Measurements from ENCODE around the gene BCL7A. TPM values are rescaled to one million over a fixed set of nuclear protein-coding genes. Genes with fewer than 3 reads are reported as not detected.
A peak's percentile ranks its signal among the peaks of the same experiment; 100 is the strongest.

BCL7A gene
- total and polyA plus RNA-seq, 10 of the 15 experiments (the other 5 are each of a cell fraction or from before 2014, with no cell fraction given), result 0.37 to 17.2 (median 11.7) TPM

GRCh38 chr12:122081697-122082221 lies 60.1 kb downstream of the BCL7A start:
- ChIA-PET CTCF (interaction anchor here (0.7 to 3.9 kb wide), 11 partner anchors 13 to 165 kb away, joined by 3 to 32 read pairs (median 4); partner anchors contain the start of gene CFAP251), RAD21 (ENCODE audit: unreplicated experiment) (interaction anchor here (0.6 to 2.5 kb wide), 8 partner anchors 13 to 187 kb away, joined by 3 to 10 read pairs (median 4); partner anchors contain the start of gene CFAP251)
- peak; percentile 62 for FAIRE-seq
- TF ChIP-seq IKZF1 (conservative IDR thresholded peaks at IDR 0.05), result peak; percentile 63; the same call in 1 of the 2 replicates
- no peak for TF ChIP-seq CHD2 (IDR thresholded peaks at IDR 0.05; ENCODE audit: borderline replicate concordance, low read depth, low read length)
- TF ChIP-seq RAD21 (IDR thresholded peaks at IDR 0.05; ENCODE audit: insufficient read depth, low read depth, low read length), result peak; percentile 45; the same call in 1 of the 2 replicates
- peak; percentile 57; the same call in 1 of the 2 replicates for TF ChIP-seq CHD4 (IDR thresholded peaks at IDR 0.05)
- TF ChIP-seq, protein P1, sequence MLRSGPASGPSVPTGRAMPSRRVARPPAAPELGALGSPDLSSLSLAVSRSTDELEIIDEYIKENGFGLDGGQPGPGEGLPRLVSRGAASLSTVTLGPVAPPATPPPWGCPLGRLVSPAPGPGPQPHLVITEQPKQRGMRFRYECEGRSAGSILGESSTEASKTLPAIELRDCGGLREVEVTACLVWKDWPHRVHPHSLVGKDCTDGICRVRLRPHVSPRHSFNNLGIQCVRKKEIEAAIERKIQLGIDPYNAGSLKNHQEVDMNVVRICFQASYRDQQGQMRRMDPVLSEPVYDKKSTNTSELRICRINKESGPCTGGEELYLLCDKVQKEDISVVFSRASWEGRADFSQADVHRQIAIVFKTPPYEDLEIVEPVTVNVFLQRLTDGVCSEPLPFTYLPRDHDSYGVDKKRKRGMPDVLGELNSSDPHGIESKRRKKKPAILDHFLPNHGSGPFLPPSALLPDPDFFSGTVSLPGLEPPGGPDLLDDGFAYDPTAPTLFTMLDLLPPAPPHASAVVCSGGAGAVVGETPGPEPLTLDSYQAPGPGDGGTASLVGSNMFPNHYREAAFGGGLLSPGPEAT (IDR thresholded peaks at IDR 0.05; ENCODE audit: low read depth), result 0 out of 2 replicates have a peak, but pooled peaks have one; percentile 49
- peak; percentile 31; the same call in 1 of the 2 replicates for TF ChIP-seq CREM (IDR thresholded peaks at IDR 0.05; ENCODE audit: low read depth)
- no peak for TF ChIP-seq RELA (IDR thresholded peaks at IDR 0.05; ENCODE audit: borderline replicate concordance, partially characterized antibody)
- no peak for TF ChIP-seq TAF1 (IDR thresholded peaks at IDR 0.05; ENCODE audit: borderline replicate concordance, low read depth, low read length)
- TF ChIP-seq TCF12 (IDR thresholded peaks at IDR 0.05; ENCODE audit: low read depth, low read length), result peak; percentile 86
- TF ChIP-seq SPI1 (IDR thresholded peaks at IDR 0.05; ENCODE audit: borderline replicate concordance, insufficient read depth, low read depth, low read length), result peak; percentile 57; the same call in 1 of the 2 replicates
- 0 out of 2 replicates have a peak, but pooled peaks have one; percentile 41 for TF ChIP-seq FOXM1 (IDR thresholded peaks at IDR 0.05; ENCODE audit: low read depth, low read length)
- TF ChIP-seq ATF3 (IDR thresholded peaks at IDR 0.05; ENCODE audit: borderline replicate concordance, extremely low read depth, low read depth, low read length), result no peak
- peak; percentile 80 for TF ChIP-seq EED (IDR thresholded peaks at IDR 0.05; ENCODE audit: low read depth)
- peak; percentile 32; the same call in 1 of the 2 replicates for TF ChIP-seq NFIC (IDR thresholded peaks at IDR 0.05; ENCODE audit: low read depth, low read length)
- peak in 1 of 2 experiments; percentile 47; a peak in 1 of 4 replicates for TF ChIP-seq ETV6 (conservative IDR thresholded peaks at IDR 0.05 in 1 of 2, IDR thresholded peaks at IDR 0.05 in 1 of 2; ENCODE audit: borderline replicate concordance in 1 of 2, low read depth in 1 of 2)
- TF ChIP-seq NBN (IDR thresholded peaks at IDR 0.05), result peak; percentile 48; the same call in 1 of the 2 replicates
- TF ChIP-seq, protein P2, sequence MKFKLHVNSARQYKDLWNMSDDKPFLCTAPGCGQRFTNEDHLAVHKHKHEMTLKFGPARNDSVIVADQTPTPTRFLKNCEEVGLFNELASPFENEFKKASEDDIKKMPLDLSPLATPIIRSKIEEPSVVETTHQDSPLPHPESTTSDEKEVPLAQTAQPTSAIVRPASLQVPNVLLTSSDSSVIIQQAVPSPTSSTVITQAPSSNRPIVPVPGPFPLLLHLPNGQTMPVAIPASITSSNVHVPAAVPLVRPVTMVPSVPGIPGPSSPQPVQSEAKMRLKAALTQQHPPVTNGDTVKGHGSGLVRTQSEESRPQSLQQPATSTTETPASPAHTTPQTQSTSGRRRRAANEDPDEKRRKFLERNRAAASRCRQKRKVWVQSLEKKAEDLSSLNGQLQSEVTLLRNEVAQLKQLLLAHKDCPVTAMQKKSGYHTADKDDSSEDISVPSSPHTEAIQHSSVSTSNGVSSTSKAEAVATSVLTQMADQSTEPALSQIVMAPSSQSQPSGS (IDR thresholded peaks at IDR 0.05; ENCODE audit: low read length), result 0 out of 2 replicates have a peak, but pooled peaks have one; percentile 19
- no peak for TF ChIP-seq MXI1 (IDR thresholded peaks at IDR 0.05; ENCODE audit: low read depth, low read length)

More at GRCh38 chr12:122081697-122082221, 60.1 kb downstream of the BCL7A start:
- no peaks in the 10 kb centered on the region for H3K27me3 ChIP-seq (replicated peaks in 1 of 2; ENCODE audit: control insufficient read depth in 2 of 2, insufficient read depth in 2 of 2, low read length in 1 of 2)
- ChIA-PET SMC1A (ENCODE audit: uncharacterized antibody, unreplicated experiment) (interaction anchor here (0.9 to 2.9 kb wide), 10 partner anchors 9 to 91 kb away, joined by 3 to 16 read pairs (median 5); no protein-coding TSS in a partner anchor), POLR2A (interaction anchor here (0.6 to 3.2 kb wide), 5 partner anchors 9 to 719 kb away, joined by 3 to 13 read pairs (median 5); no protein-coding TSS in a partner anchor)
- no peak overlapping the region; the same call in none of the 2 replicates for H3K9ac ChIP-seq (ENCODE audit: control insufficient read depth, insufficient read depth, low read length)
- H3K27ac ChIP-seq (ENCODE audit: control insufficient read depth, insufficient read depth), result peak overlapping the region; percentile 28
- no peaks in the 10 kb centered on the region for H3K9me3 ChIP-seq (replicated peaks; ENCODE audit: control insufficient read depth, insufficient read depth, low read length)
- intact Hi-C loops (cut with micrococcal nuclease; ENCODE audit: unreplicated experiment), result no loop called here
- in situ Hi-C loops (cut with MboI), result no loop called here
- WGBS (ENCODE audit: insufficient coverage, insufficient replicate concordance, low lambda C conversion rate, missing lambda C conversion rate), result 0% methylated on average over 7 of the region's 7 CpGs
- BruUV-seq (replicated peaks), result no TSS peak
- peak overlapping the region; percentile 1 for H2AFZ ChIP-seq (ENCODE audit: control insufficient read depth, low read depth, low read length)
- 0 out of 2 replicates have a peak, but pooled peaks cover 3% of the 10 kb centered on the region for H4K20me1 ChIP-seq (ENCODE audit: control insufficient read depth, insufficient read depth)
- H3K4me1 ChIP-seq (ENCODE audit: control insufficient read depth, insufficient read depth, low read length), result peaks cover 43% of the 10 kb centered on the region
- peak; percentile 57 for ATAC-seq
- DNase-seq (ENCODE audit: low read depth, low spot score), result peak; percentile 58
- H3K36me3 ChIP-seq (ENCODE audit: control insufficient read depth in 2 of 2, insufficient read depth in 2 of 2, low read length in 1 of 2), result peaks cover 0 to 1% of the 10 kb centered on the region in 2 experiments; a peak in 1 of 4 replicates
- no peaks in the 10 kb centered on the region; the same call in 1 of the 2 replicates for H3K79me2 ChIP-seq (ENCODE audit: control insufficient read depth, insufficient read depth, low read length)
- H3K4me2 ChIP-seq (ENCODE audit: control insufficient read depth, insufficient read depth), result peak overlapping the region; percentile 91
- H3K4me3 ChIP-seq, result peak overlapping the region; percentile 69

All from GM12878 (cell line).